Left ventricle myocardium superior (tissue), 1 donor: ENCODE results near the gene MPEG1. TPM values are rescaled to one million over a fixed set of nuclear protein-coding genes. Genes with fewer than 3 reads are reported as not detected.

Source experiments
- ATAC-seq: fragments of 200-7000 bp; cut with Tn5 transposase; one replicate; pipeline ENCODE4 v1.9.1; 2020; ENCODE audit warnings: mild to moderate bottlenecking, moderate library complexity
- DNase-seq: peaks from one replicate; pipeline ENCODE4 v3.0.0-alpha.2; 2020
- intact Hi-C: fragments of 100-400 bp; cut with micrococcal nuclease; formaldehyde crosslinking; loops from one replicate; pipeline ENCODE4 v1.11.0; 2022
- total RNA-seq: library from RNA; stranded (reverse); fragmentation: NEBNext Ultra II Directional; extraction: Animal tissue kit (Norgen Biotek cat#: 25700); gene quantifications from one replicate; pipeline ENCODE4 v1.2.1, GENCODE V29; 2021
- donor health status: DM: no; HTN: yes; CAD: no; lungs with severe emphysema.

The MPEG1 gene
- total RNA-seq, 1 donor from 2014 or later: 13.6 TPM

GRCh38 chr11:59222464-59223060 is 9.8 kb upstream of the MPEG1 start:
- DNase-seq: no peak
- intact Hi-C loops: no loop called here
- no peak for ATAC-seq

- DNase-seq: no peak
- no peak for ATAC-seq
- intact Hi-C loops: no loop called here
Measured at GRCh38 chr11:59221441-59221840, 8.7 kb upstream of the MPEG1 start.

GRCh38 chr11:59219836-59220235 is 7.1 kb upstream of the MPEG1 start:
- ATAC-seq: no peak
- intact Hi-C loops: no loop called here
- no peak for DNase-seq

DNA sequence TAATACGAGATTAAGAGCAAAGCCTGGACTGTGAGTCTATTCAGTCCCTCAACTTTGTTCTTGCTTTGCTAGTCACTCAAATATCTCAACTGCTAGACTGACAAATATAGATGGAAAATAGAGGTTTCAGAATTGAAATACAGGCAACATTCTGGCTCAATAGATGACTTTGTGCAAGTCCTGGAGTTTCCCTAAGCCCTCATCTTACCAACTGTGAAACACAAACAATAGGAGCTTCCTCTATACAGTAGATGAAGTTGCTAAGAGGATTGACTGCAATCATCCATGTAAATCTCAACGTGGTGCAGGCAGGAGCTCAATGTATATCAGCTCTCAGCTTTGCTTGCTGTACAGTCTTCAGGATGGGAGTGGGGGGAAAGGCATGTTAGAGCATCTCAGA is 6.2 kb upstream of the MPEG1 start:
- intact Hi-C loops: no loop called here
- ATAC-seq (no peak), DNase-seq (no peak)

- DNase-seq: no peak
- intact Hi-C loops: no loop called here
- ATAC-seq: no peak
Measured at GRCh38 chr11:59218319-59218718, 5.6 kb upstream of the MPEG1 start.

DNA sequence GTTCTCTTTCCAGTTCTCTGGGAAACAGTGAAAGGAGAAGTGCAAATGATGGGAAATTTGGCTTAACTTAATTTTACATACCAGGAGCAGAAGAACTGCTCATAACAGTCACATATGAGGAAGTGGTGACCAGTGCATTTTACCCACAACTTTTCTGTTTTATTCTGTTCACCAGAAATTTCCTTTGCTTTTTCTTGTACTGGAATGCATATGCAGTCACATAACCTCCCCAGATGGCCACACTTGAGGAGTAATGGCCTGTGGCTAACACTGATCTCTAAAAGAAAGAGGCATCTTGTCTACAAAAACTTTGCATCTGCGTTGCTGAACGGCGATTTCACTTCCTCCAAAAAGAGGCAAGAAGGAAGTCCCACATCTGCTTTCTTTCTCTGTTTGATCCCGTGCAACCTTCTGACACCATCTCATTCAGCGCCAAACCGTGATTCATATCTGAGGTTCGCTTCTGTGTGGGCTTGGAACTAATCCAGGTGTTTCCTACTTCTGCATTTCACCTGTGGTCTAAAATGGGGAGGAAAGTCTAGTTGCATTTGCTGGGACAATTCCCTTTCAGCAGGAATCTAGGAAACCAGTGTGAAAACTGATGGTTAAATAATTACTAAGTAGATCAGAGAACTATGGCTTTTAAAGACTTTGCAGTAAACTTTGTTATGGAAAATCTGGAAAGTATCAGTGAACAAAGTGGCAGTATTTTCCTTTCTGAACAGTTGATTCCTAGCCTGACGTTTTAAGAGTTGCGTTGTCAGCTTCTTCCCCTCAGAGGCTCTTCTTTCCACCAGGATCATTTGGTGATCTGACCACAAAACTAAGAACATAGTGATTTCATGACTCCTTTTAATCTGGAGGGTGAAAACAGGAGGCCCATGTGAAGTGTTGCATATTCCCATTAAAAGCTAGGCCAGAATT is 4.2 kb upstream of the MPEG1 start:
- intact Hi-C loops: no loop called here
- DNase-seq (no peak), ATAC-seq (peak; percentile 71)

DNA sequence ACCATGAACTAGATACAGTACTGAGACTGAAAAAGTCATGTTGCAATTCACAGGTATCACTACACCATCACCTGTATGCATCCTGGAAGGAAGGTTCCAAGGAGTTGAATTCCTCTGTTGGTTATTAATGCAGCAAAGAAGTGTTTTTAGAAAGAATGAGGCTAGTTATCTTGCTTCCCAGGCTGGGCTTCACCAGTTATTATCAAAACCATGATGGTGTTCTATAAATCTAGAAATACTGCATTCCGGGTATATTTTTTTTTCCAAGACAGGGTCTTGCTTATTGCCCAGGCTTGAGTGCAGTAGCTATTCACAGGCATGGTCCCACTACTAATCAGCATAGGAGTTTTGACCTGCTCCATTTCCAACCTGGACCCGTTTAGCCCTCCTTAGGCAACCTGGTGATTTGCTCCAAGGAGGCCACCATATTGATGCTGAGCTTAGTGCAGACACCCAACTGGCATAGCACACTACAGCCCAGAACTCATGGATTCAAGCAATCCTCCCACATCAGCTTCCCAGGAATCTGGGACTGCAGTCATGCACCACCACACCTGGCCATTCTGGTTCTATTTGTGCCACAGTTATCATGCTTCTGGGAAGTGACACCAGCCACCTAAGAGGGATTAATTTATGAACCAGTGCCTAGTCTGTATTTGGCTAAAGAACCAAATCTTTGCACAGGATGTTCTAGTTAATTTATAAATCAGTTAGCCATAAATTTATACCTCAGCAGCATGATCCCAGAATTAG is 1.6 kb upstream of the MPEG1 start:
- intact Hi-C loops: no loop called here
- no peak for ATAC-seq
- DNase-seq: no peak

GRCh38 chr11:59212222-59212621 is 505 bp downstream of the MPEG1 start:
- ATAC-seq (no peak), DNase-seq (no peak)
- intact Hi-C loops: no loop called here

GRCh38 chr11:59208956-59209355 is 3.8 kb downstream of the MPEG1 start:
- ATAC-seq (no peak), DNase-seq (no peak)
- intact Hi-C loops: loop anchor here (5.0 kb wide), 1 partner anchor 37 kb away; the partner anchor contains the start of gene DTX4

DNA sequence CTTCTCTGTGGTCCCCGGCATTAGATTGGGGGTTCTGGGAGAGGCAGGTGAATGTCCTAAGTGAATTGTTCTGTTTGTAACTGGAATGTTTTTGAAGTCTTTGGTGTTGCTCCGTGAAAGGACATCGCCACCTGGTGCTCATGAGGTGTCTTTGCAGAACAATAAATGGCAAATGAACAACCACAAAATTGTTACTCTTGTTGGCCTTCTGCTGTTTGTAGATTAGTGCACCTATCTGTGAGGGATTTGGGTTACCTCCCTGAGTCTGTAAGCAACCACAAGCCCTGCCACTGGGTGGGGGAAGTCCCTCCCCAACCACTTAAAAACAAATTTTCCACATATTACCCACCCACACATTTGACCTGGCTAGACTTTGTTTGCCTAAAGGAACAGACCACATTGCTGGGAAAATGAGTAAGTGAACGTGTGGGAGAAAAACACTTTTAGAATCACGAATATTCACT is 4.7 kb downstream of the MPEG1 start:
- ATAC-seq (peak; percentile 61), DNase-seq (no peak)
- intact Hi-C loops: loop anchor here (5.0 kb wide), 1 partner anchor 36 kb away; the partner anchor contains the start of gene DTX4

GRCh38 chr11:59206635-59207034 is 6.1 kb downstream of the MPEG1 start:
- ATAC-seq: peak; percentile 61
- DNase-seq: no peak
- intact Hi-C loops: loop anchor here (5.0 kb wide), 1 partner anchor 34 kb away; the partner anchor contains the start of gene DTX4

GRCh38 chr11:59205648-59206047 is 7.1 kb downstream of the MPEG1 start:
- intact Hi-C loops: loop anchor here (5.0 kb wide), 1 partner anchor 33 kb away; the partner anchor contains the start of gene DTX4
- DNase-seq (no peak), ATAC-seq (no peak)

- DNase-seq (no peak), ATAC-seq (no peak)
- intact Hi-C loops: loop anchor here (5.0 kb wide), 1 partner anchor 32 kb away; the partner anchor contains the start of gene DTX4
Measured at GRCh38 chr11:59204746-59205145, 8.0 kb downstream of the MPEG1 start.

DNA sequence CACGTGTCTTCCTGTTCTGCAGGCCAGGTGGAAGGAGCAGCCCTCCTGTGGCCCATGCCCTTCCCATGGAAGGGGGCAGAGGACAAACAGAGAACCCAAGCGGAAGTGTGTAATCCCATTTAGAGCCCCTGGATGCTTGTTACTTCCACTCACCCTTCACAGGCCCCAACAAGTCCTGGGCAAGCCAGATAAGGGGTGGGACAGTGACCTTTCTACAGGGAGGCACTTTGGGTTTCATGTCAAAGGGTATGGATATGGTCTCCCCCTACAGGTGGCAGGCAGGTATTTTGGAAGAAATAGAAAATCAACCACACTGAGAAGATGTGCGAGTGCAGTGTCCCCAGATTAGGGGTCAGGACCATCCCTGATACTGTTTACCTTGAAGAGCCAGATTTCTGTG is 11.4 kb downstream of the MPEG1 start:
- no peak for ATAC-seq
- intact Hi-C loops: no loop called here
- no peak for DNase-seq

DNA sequence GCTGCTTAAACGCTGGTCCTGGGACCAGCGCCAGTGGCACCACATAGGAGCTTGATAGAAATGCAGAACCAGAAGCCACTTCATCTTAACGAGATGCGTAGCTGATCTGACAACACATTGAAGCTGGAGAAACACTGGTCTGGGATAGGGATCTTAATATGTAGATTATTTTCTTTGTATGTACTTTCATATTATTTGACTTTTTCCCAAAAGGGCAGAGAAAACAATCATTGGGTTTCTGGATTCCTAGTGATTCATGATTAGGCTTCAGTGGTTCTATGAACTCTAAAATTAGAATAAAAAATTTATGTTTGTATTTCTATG is 12.3 kb downstream of the MPEG1 start:
- intact Hi-C loops: no loop called here

DNA sequence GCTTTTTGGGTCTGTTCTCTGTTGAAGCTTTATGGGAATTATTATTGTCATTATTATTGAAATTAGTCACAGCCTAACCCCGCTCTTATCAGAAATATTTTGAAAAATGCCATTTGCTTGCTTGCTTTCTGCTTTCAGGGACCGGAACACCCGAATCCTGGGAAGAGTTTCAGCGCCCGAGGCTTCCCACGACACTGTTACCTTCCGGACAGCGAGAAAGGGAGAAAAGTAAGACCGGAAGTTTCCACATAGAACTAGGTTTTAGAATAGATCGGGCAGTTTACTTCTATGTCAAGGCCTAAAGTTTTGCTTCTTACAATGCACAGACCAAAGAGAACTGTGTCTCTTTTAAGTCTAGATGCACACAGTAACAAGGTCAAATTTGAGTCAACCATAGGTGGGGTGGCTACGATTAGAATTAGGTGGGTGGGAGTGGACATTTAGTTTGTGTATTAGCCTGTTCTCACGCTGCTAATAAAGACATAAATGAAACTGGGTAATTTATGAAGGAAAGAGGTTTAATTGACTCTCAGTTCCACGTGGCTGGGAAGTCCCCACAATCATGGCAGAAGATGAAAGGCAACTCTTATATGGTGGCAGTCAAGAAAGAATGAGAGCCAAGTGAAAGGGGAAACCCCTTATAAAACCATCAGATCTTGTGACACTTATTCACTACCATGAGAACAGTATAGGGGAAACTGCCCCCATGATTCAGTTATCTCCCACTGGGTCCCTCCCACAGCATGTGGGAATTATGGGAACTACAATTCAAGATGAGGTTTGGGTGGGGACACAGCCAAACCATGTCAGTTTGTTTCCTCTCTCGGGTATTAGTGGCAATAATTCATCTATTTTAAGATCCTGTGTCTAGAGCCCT is 12.9 kb downstream of the MPEG1 start:
- intact Hi-C loops: no loop called here
- ATAC-seq: no peak
- no peak for DNase-seq

More for the DNA sequence above, 12.3 kb downstream of the MPEG1 start:
- peak; percentile 59 for ATAC-seq
- DNase-seq: no peak

DNA sequence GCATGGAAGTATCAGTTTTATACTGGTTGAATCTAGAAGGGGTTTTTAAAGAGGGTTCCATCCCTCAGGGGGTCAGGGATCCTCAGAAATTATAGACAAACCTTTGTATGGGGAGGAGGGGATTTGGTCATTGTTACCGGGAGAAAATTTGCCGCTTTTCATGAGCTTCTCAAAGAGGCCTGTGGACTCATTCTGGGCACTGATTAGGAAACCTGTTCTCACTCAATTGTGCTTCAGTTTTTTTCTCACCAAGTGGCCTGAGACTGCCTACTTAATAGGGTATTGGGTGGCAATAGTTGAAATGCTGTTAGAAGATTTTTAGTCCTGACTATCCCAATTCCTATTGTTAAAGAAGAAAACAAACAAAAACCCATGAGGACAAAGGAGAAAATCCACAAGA is 14.0 kb downstream of the MPEG1 start:
- intact Hi-C loops: no loop called here
- no peak for DNase-seq
- no peak for ATAC-seq

DNA sequence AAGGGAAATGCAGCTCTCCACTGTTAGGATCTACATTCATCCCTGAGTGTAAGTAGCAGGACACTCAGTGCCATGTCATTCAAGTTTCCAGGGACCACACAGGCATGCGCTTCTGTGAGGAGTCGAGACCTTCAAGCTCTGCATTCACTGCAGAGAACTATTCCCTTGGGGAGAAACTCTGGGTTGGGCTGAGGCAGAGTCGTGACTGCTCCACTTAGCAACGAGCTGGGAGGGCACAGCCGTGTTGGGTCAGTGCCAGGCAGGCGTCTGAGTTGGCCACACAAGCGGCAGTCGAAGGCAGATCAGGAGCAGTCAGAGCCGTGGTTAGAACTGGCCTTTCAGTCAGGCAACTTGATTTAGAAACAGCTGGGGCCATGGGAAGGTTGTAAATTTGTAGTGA is 14.7 kb downstream of the MPEG1 start:
- ATAC-seq (peak; percentile 94), DNase-seq (peak; percentile 87)
- intact Hi-C loops: no loop called here

- intact Hi-C loops: no loop called here
- no peak for ATAC-seq
- no peak for DNase-seq
Measured at GRCh38 chr11:59196777-59197176, 15.9 kb downstream of the MPEG1 start.
